Mesenchymal stem cell (in vitro differentiated cells and primary cell): ENCODE measurements around the gene CIAPIN1.

Experiments
- DNase-seq: peaks from one replicate; pipeline ENCODE4 v3.0.0-alpha.2; 2013
- H2AFZ ChIP-seq: one replicate; pipeline ENCODE4 v1.6.1; 2013; ENCODE audit warnings: low read depth, mild to moderate bottlenecking, control low read depth, inconsistent platforms, low read length, moderate library complexity
- H2AK5ac ChIP-seq: 2 replicates; pipeline ENCODE4 v1.6.1; 2013; ENCODE audit warnings: low read length, moderate library complexity, mild to moderate bottlenecking, inconsistent platforms; ENCODE audit not compliant: severe bottlenecking
- H2BK120ac ChIP-seq: one replicate; pipeline ENCODE4 v1.6.1; 2013; ENCODE audit warnings: low read depth, mild to moderate bottlenecking, inconsistent platforms, low read length, moderate library complexity
- H2BK12ac ChIP-seq, 2 experiments: one replicate each; pipeline ENCODE4 v1.6.1; 2013; ENCODE audit warnings: inconsistent platforms in 2 of 2, low read length in 2 of 2, mild to moderate bottlenecking in 2 of 2, moderate library complexity in 2 of 2, control low read depth in 1 of 2
- H2BK15ac ChIP-seq: one replicate; pipeline ENCODE4 v1.6.1; 2013; ENCODE audit warnings: mild to moderate bottlenecking, low read depth, inconsistent platforms; ENCODE audit not compliant: poor library complexity, severe bottlenecking
- H2BK5ac ChIP-seq: 2 replicates; pipeline ENCODE4 v1.6.1; 2013; ENCODE audit warnings: low read depth, mild to moderate bottlenecking, low read length, control low read depth, inconsistent platforms; ENCODE audit not compliant: poor library complexity, severe bottlenecking
- H3K14ac ChIP-seq, 2 experiments: one replicate each; pipeline ENCODE4 v1.6.1; 2013; ENCODE audit warnings: inconsistent platforms in 2 of 2, low read length in 2 of 2, control low read depth in 1 of 2, mild to moderate bottlenecking in 1 of 2, moderate library complexity in 1 of 2
- H3K18ac ChIP-seq, 2 experiments: one replicate each; pipeline ENCODE4 v1.6.1; 2013; ENCODE audit warnings: inconsistent platforms in 2 of 2, low read length in 2 of 2, control low read depth in 1 of 2, low read depth in 1 of 2, mild to moderate bottlenecking in 1 of 2
- H3K23ac ChIP-seq, 2 experiments: one replicate each; pipeline ENCODE4 v1.6.1; 2013; ENCODE audit warnings: inconsistent platforms in 2 of 2, low read length in 2 of 2, mild to moderate bottlenecking in 2 of 2, moderate library complexity in 2 of 2, control low read depth in 1 of 2
- H3K27ac ChIP-seq: 2 replicates; pipeline ENCODE4 v1.5.1; 2013; ENCODE audit warnings: mild to moderate bottlenecking, moderate library complexity, low read length, control low read depth, inconsistent platforms; ENCODE audit not compliant: poor library complexity, severe bottlenecking
- H3K27me3 ChIP-seq, 2 experiments: 2 replicates each; pipeline versions ENCODE4 v1.6.1 to v1.7.0; 2013; ENCODE audit warnings: low read length in 2 of 2, mild to moderate bottlenecking in 2 of 2, moderate library complexity in 2 of 2, control low read depth in 1 of 2, inconsistent platforms in 1 of 2; ENCODE audit not compliant: control insufficient read depth in 1 of 2, insufficient read depth in 1 of 2
- H3K36me3 ChIP-seq, 2 experiments: 2 replicates each; pipeline versions ENCODE4 v1.6.1 to v1.7.0; 2013; ENCODE audit warnings: low read length in 2 of 2, control low read depth in 1 of 2, inconsistent platforms in 1 of 2, low read depth in 1 of 2, mild to moderate bottlenecking in 1 of 2; ENCODE audit not compliant: insufficient read depth in 2 of 2, control insufficient read depth in 1 of 2
- H3K4ac ChIP-seq, 2 experiments: one replicate each; pipeline ENCODE4 v1.6.1; 2013; ENCODE audit warnings: inconsistent platforms in 2 of 2, low read length in 2 of 2, mild to moderate bottlenecking in 2 of 2, moderate library complexity in 2 of 2, control low read depth in 1 of 2, low read depth in 1 of 2
- H3K4me1 ChIP-seq: 2 replicates; pipeline ENCODE4 v1.6.1; 2013; ENCODE audit warnings: low read depth, low read length, control low read depth; ENCODE audit not compliant: control insufficient read depth, insufficient read depth
- H3K4me2 ChIP-seq: 2 replicates; pipeline ENCODE4 v1.6.1; 2013; ENCODE audit warnings: low read length, mild to moderate bottlenecking, inconsistent platforms; ENCODE audit not compliant: poor library complexity, severe bottlenecking
- H3K4me3 ChIP-seq, 2 experiments: 2 replicates each; pipeline versions ENCODE4 v1.5.1 to v1.7.0; 2013; ENCODE audit warnings: low read length in 2 of 2, mild to moderate bottlenecking in 2 of 2, control low read depth in 1 of 2, low read depth in 1 of 2; ENCODE audit not compliant: insufficient read depth in 1 of 2
- H3K79me1 ChIP-seq: replicated peaks from 2 replicates; pipeline ENCODE4 v1.6.1; 2013; ENCODE audit warnings: mild to moderate bottlenecking, control low read depth, low read length, inconsistent platforms; ENCODE audit not compliant: poor library complexity, severe bottlenecking
- H3K9ac ChIP-seq: 2 replicates; pipeline ENCODE4 v1.7.0; 2013; ENCODE audit warnings: mild to moderate bottlenecking, low read length, moderate library complexity
- H3K9me3 ChIP-seq: 2 replicates; pipeline ENCODE4 v1.7.0; 2013; ENCODE audit warnings: mild to moderate bottlenecking, low read length; ENCODE audit not compliant: control insufficient read depth
- H4K8ac ChIP-seq: one replicate; pipeline ENCODE4 v1.6.1; 2013; ENCODE audit warnings: inconsistent platforms, mild to moderate bottlenecking, low read length, moderate library complexity
- H4K91ac ChIP-seq: one replicate; pipeline ENCODE4 v1.6.1; 2013; ENCODE audit warnings: mild to moderate bottlenecking, low read length, inconsistent platforms
- WGBS: methylation state at CpG from one replicate; pipeline ENCODE4 v1.1.7; 2013; ENCODE audit warnings: mixed read lengths; 5-methylcytosine and 5-hydroxymethylcytosine counted together

The CIAPIN1 gene

GRCh38 chr16:57484515-57485005, 37.4 kb upstream of the CIAPIN1 start:
- H3K27ac ChIP-seq = no peak overlapping the region
- H2AFZ ChIP-seq = no peak overlapping the region
- no peak overlapping the region for H2BK12ac ChIP-seq
- no peak overlapping the region for H3K4me2 ChIP-seq
- no peak overlapping the region for H2BK5ac ChIP-seq
- no peaks in the 10 kb centered on the region for H3K27me3 ChIP-seq
- H2BK15ac ChIP-seq = no peak overlapping the region
- peak overlapping the region; percentile 12 for H2AK5ac ChIP-seq
- H2BK120ac ChIP-seq = no peak overlapping the region
- no peak overlapping the region for H3K4me3 ChIP-seq
- H3K79me1 ChIP-seq = peaks cover 20% of the 10 kb centered on the region
- peaks cover 41% of the 10 kb centered on the region for H3K4me1 ChIP-seq
- no peak overlapping the region for H3K9ac ChIP-seq
- 65% methylated on average over 8 of the region's 8 CpGs for WGBS
- H4K8ac ChIP-seq = no peak overlapping the region
- DNase-seq = no peak
- H3K36me3 ChIP-seq = peaks cover 0 to 5% of the 10 kb centered on the region in 2 experiments
- no peak overlapping the region for H3K18ac ChIP-seq
- no peak overlapping the region for H3K23ac ChIP-seq
- no peak overlapping the region for H4K91ac ChIP-seq
- H3K14ac ChIP-seq = no peak overlapping the region
- no peaks in the 10 kb centered on the region for H3K9me3 ChIP-seq
- no peak overlapping the region for H3K4ac ChIP-seq

DNA sequence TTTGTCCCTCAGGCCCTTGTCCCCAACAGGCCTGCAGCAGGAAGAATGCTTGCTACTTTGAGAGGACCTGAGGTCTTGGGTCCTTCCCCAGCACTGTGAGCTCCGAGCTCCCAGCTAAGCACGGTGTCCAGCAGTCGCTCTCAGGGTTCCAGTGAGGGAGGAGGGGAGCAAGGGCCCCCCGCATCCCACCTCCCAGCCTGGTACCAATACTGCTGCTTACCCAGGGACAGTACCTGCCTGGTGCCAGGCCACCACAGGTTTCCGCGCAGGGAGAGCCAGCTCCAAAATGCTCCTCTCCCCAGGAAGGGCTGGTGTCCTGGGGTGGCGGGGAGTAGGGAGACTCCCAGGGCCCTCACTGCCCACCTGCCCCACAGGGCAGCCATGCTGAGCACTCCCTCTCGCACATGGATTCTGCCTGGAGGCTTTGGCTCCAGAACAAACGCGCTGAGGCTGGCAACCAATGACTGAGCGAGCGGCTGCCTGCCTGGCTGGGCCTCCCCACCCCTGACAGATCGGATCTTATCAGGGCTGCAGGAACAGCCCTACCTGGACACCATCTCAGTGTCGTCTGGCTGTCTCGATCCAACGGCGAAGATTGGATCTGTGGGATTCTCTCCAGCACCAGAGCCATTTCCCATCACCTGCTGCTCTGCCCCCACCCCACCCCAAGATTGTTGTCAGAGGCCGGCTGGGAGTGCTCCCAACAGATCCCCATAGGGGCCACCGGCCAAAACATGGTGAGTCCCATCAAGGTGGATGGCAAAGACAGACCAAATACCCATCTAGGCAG, 36.7 kb upstream of the CIAPIN1 start:
- H3K18ac ChIP-seq = no peak overlapping the region
- H3K4me3 ChIP-seq = no peak overlapping the region
- peaks cover 25% of the 10 kb centered on the region for H3K79me1 ChIP-seq
- no peak overlapping the region for H3K4me2 ChIP-seq
- H4K91ac ChIP-seq = no peak overlapping the region
- DNase-seq = no peak
- H2BK15ac ChIP-seq = peak overlapping the region; percentile 12
- no peak overlapping the region for H2BK12ac ChIP-seq
- H2AK5ac ChIP-seq = no peak overlapping the region
- no peak overlapping the region for H3K27ac ChIP-seq
- no peaks in the 10 kb centered on the region for H3K9me3 ChIP-seq
- H3K4me1 ChIP-seq = peaks cover 47% of the 10 kb centered on the region
- no peak overlapping the region for H3K4ac ChIP-seq
- H3K36me3 ChIP-seq = peaks cover 0 to 9% of the 10 kb centered on the region in 2 experiments
- no peak overlapping the region for H2AFZ ChIP-seq
- no peak overlapping the region for H3K14ac ChIP-seq
- H2BK5ac ChIP-seq = no peak overlapping the region
- peak overlapping the region; percentile 50 for H4K8ac ChIP-seq
- no peak overlapping the region for H3K9ac ChIP-seq
- H3K23ac ChIP-seq = no peak overlapping the region
- H2BK120ac ChIP-seq = no peak overlapping the region
- H3K27me3 ChIP-seq = no peaks in the 10 kb centered on the region
- WGBS = 58% methylated on average over 18 of the region's 19 CpGs

DNA sequence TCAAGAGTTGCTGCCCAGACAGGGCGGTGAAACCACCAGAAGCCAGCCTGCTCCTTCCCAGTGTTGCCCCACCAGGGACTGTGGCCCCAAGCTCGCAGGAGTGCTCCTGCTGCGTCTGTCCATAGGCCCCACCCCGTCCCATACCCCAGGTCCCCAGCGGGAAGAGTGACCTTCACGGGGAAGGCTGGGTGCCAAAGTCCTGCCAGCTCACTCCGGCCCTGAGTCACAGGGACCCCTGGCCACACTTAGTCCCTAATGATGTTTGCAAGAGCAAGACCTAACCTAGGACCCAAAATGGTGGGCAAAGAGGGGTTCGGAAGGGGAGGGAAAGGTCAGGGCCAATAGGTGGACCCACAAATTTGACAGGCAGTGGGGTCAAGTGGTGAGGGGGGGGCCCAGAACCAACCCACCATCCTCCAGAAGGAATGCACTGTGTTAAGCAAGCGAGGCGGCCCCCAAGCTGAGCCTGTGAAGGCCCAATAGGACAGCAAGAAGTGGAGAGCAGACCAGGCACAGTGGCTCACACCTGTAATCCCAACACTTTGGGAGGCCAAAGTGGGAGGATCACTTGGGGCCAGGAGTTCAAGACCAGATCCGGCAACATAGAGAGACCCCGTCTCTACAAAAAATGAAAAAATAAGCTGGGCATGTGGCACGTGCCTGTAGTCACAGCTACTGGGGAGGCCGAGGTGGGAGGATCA, 35.8 kb upstream of the CIAPIN1 start:
- peaks cover 55% of the 10 kb centered on the region for H3K4me1 ChIP-seq
- H3K9me3 ChIP-seq = no peaks in the 10 kb centered on the region
- H3K18ac ChIP-seq = no peak overlapping the region
- H3K79me1 ChIP-seq = peaks cover 31% of the 10 kb centered on the region
- no peak overlapping the region for H2AK5ac ChIP-seq
- H3K14ac ChIP-seq = no peak overlapping the region
- H4K91ac ChIP-seq = no peak overlapping the region
- no peak overlapping the region for H3K4ac ChIP-seq
- no peak overlapping the region for H2BK15ac ChIP-seq
- H2AFZ ChIP-seq = no peak overlapping the region
- H3K4me3 ChIP-seq = no peak overlapping the region
- no peak overlapping the region for H3K27ac ChIP-seq
- 87% methylated on average over 13 of the region's 14 CpGs for WGBS
- no peak overlapping the region for H2BK5ac ChIP-seq
- H4K8ac ChIP-seq = no peak overlapping the region
- no peak overlapping the region for H2BK12ac ChIP-seq
- no peak overlapping the region for H3K9ac ChIP-seq
- no peak overlapping the region for H3K4me2 ChIP-seq
- no peak overlapping the region for H2BK120ac ChIP-seq
- H3K27me3 ChIP-seq = no peaks in the 10 kb centered on the region
- H3K23ac ChIP-seq = no peak overlapping the region
- DNase-seq = no peak
- peaks cover 0 to 15% of the 10 kb centered on the region in 2 experiments for H3K36me3 ChIP-seq

DNA sequence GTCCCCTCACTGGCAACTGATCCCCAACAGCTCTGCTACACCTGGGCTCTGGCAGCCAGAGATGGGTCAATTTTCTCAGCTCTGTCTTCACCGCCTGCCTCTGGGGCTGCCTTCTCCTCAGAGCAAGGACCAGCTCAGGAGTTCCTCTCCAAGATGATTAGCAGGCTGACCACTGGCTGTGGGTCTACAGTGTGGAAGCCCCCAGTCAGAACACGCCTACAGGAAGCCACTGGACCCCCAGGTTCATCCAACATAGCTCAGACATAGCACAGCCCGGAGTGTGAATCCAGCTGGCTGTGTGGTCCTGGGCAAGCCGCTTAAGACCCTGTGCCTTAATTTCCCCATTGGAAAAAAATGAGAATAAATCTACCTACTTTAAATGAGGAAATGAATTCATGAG, 34.2 kb upstream of the CIAPIN1 start:
- 80% methylated on average over 4 of the region's 4 CpGs for WGBS
- H3K27ac ChIP-seq = no peak overlapping the region

More for the DNA sequence above, 34.2 kb upstream of the CIAPIN1 start:
- no peak overlapping the region for H3K18ac ChIP-seq
- H3K27me3 ChIP-seq = no peaks in the 10 kb centered on the region
- H2BK5ac ChIP-seq = no peak overlapping the region
- H2BK120ac ChIP-seq = no peak overlapping the region
- H3K4ac ChIP-seq = no peak overlapping the region
- no peak for DNase-seq
- no peak overlapping the region for H3K4me2 ChIP-seq
- peaks cover 4 to 31% of the 10 kb centered on the region in 2 experiments for H3K36me3 ChIP-seq
- H3K4me1 ChIP-seq = peaks cover 61% of the 10 kb centered on the region
- no peak overlapping the region for H2BK12ac ChIP-seq
- H3K9ac ChIP-seq = no peak overlapping the region
- H3K79me1 ChIP-seq = peaks cover 46% of the 10 kb centered on the region
- H4K8ac ChIP-seq = no peak overlapping the region
- H3K4me3 ChIP-seq = no peak overlapping the region
- no peak overlapping the region for H3K23ac ChIP-seq
- no peak overlapping the region for H2BK15ac ChIP-seq
- no peak overlapping the region for H2AFZ ChIP-seq
- peak overlapping the region; percentile 24 for H2AK5ac ChIP-seq
- no peak overlapping the region for H4K91ac ChIP-seq
- no peaks in the 10 kb centered on the region for H3K9me3 ChIP-seq
- no peak overlapping the region for H3K14ac ChIP-seq
